Measurements from ENCODE around the gene TMC5. TPM values are rescaled to one million over a fixed set of nuclear protein-coding genes. Genes with fewer than 3 reads are reported as not detected.

TMC5 gene
- total and polyA plus RNA-seq, 3 donors from 2014 or later, result 4.5 to 27.7 (median 7.1) TPM

GRCh38 chr16:19497176-19497575 lies 79.5 kb downstream of the TMC5 start:
- Histone ChIP-seq H3K27me3 (no peaks in the 10 kb centered on the region), H3K4me1 (no peaks in the 10 kb centered on the region), H3K36me3 (ENCODE audit: low read depth, missing control alignments) (no peaks in the 10 kb centered on the region), H3K4me3 (no peak overlapping the region), H3K27ac (no peak overlapping the region), H3K9me3 (no peaks in the 10 kb centered on the region)
- 71 to 82% methylated on average over 5 of the region's 5 CpGs for WGBS, 2 donors
- TF ChIP-seq POLR2A (IDR thresholded peaks at IDR 0.05), result no peak
- no peak for TF ChIP-seq CTCF (IDR thresholded peaks at IDR 0.05)
- no peak for DNase-seq
- intact Hi-C loops (cut with DNase I; ENCODE audit: low total_unique reads), result no loop called here

- Histone ChIP-seq H3K27me3 (no peaks in the 10 kb centered on the region), H3K4me1 (no peaks in the 10 kb centered on the region), H3K27ac (no peak overlapping the region), H3K4me3 (no peak overlapping the region), H3K9me3 (no peaks in the 10 kb centered on the region), H3K36me3 (ENCODE audit: low read depth, missing control alignments) (no peaks in the 10 kb centered on the region)
- intact Hi-C loops (cut with DNase I; ENCODE audit: low total_unique reads), result no loop called here
- TF ChIP-seq POLR2A (IDR thresholded peaks at IDR 0.05) (no peak), CTCF (IDR thresholded peaks at IDR 0.05) (no peak)
- DNase-seq, result no peak
- WGBS, 2 donors, result 71 to 82% methylated on average over 5 of the region's 5 CpGs
Observed at GRCh38 chr16:19499006-19499405, 81.3 kb downstream of the TMC5 start.

GRCh38 chr16:19499481-19499880 lies 81.8 kb downstream of the TMC5 start:
- intact Hi-C loops (cut with DNase I; ENCODE audit: low total_unique reads), result no loop called here
- no peak overlapping the region for H3K27ac ChIP-seq
- H3K4me1 ChIP-seq, result no peaks in the 10 kb centered on the region
- TF ChIP-seq POLR2A (IDR thresholded peaks at IDR 0.05) (no peak), CTCF (IDR thresholded peaks at IDR 0.05) (no peak)
- H3K9me3 ChIP-seq, result no peaks in the 10 kb centered on the region
- DNase-seq, result no peak
- no peak overlapping the region for H3K4me3 ChIP-seq
- no peaks in the 10 kb centered on the region for H3K27me3 ChIP-seq
- 78 to 81% methylated on average over 3 of the region's 3 CpGs for WGBS, 2 donors
- no peaks in the 10 kb centered on the region for H3K36me3 ChIP-seq (ENCODE audit: low read depth, missing control alignments)

- WGBS, 2 donors, result 80 to 88% methylated on average over 3 of the region's 3 CpGs
- intact Hi-C loops (cut with DNase I; ENCODE audit: low total_unique reads), result no loop called here
Observed at GRCh38 chr16:19502395-19503131, 84.9 kb downstream of the TMC5 start.

More at GRCh38 chr16:19502395-19503131, 84.9 kb downstream of the TMC5 start:
- peak; percentile 84 for DNase-seq
- Histone ChIP-seq H3K36me3 (ENCODE audit: low read depth, missing control alignments) (no peaks in the 10 kb centered on the region), H3K4me1 (no peaks in the 10 kb centered on the region), H3K4me3 (no peak overlapping the region), H3K9me3 (no peaks in the 10 kb centered on the region), H3K27me3 (no peaks in the 10 kb centered on the region), H3K27ac (no peak overlapping the region)
- TF ChIP-seq CTCF (IDR thresholded peaks at IDR 0.05), result peak; percentile 50 to 77 (median 68)
- TF ChIP-seq POLR2A (IDR thresholded peaks at IDR 0.05), result no peak
